Rectal smooth muscle tissue (tissue), 1 donor: Measurements from ENCODE around the gene CACNG5.
"Not testable (repeated sequence)": the region's sequence is repeated elsewhere in the genome, so short reads cannot be mapped to it uniquely, and the experiment has no call there.

Experiments used
- H3K27ac ChIP-seq: one replicate; pipeline ENCODE4 v1.7.0; 2013; ENCODE audit warnings: low read depth, low read length, inconsistent platforms
- H3K27me3 ChIP-seq: one replicate; pipeline ENCODE4 v1.7.0; 2013; ENCODE audit warnings: low read length; ENCODE audit not compliant: control insufficient read depth, insufficient read depth
- H3K36me3 ChIP-seq: one replicate; pipeline ENCODE4 v1.7.0; 2013; ENCODE audit warnings: low read length; ENCODE audit not compliant: control insufficient read depth, insufficient read depth
- H3K4me1 ChIP-seq: one replicate; pipeline ENCODE4 v1.7.0; 2013; ENCODE audit warnings: low read length; ENCODE audit not compliant: control insufficient read depth, insufficient read depth
- H3K4me3 ChIP-seq: one replicate; pipeline ENCODE4 v1.7.0; 2013; ENCODE audit warnings: low read length
- H3K9ac ChIP-seq: one replicate; pipeline ENCODE4 v1.7.0; 2013; ENCODE audit warnings: low read length

The CACNG5 gene

DNA sequence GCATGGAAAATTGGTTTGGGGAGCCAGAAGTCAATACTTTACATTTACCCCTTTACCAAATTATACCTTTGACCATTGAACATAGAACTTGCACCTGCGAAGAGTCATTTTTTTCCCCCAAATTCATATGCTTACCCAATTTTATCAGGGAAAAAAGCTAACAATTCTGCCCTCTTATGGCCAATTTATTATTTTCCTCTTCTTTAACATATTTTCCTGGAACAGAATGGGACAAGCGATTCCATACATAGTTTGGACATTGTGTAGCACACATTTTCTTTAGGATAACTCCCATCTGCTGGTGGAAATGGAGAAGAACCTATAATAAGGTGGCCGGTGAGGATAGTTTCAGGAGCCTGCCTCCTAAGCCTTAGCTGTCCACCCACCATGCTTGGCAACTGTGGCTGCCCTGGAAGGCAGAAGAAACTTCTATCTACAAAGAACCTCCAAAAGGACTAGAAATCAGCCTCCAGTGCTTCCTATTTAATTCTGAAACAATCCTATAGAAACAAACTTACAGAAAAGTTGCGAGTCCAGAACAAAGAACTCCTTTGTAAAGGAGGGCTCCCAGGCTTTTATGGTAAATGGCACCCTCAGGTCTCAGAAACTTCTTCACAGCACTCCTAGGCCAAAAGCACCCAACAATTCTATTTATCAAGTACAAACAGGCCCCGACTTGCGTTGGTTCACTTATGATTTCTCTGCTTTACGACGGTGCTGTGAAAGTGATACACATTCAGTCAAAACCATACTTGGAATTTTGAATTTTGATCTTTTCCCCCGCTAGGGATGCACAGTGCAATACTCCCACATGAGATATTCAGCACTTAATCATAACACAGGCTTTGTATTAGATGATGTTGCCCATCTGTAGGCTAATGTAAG is 65.5 kb downstream of the CACNG5 start:
- H3K27ac ChIP-seq = no peak overlapping the region
- no peaks in the 10 kb centered on the region for H3K36me3 ChIP-seq
- H3K4me1 ChIP-seq = no peaks in the 10 kb centered on the region
- H3K27me3 ChIP-seq = no peaks in the 10 kb centered on the region
- H3K9ac ChIP-seq = no peak overlapping the region
- no peak overlapping the region for H3K4me3 ChIP-seq

DNA sequence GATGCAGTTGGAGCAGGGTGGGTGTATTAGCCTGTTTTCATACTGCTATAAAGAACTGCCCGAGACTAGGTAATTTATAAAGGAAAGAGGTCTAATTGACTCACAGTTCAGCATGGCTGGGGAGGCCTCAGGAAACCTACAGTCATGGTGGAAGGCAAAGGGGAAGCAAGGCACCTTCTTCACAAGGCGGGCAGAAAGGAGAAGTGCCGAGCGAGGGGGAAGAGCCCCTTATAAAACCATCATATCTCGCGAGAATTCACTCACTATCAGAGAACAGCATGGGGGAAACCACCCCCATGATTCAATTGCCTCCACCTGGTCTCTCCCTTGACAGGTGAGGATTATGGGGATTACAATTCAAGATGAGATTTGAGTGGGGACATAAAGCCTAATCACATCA is 68.4 kb downstream of the CACNG5 start:
- H3K27ac ChIP-seq, H3K4me1 ChIP-seq, H3K4me3 ChIP-seq, H3K36me3 ChIP-seq, H3K9ac ChIP-seq, H3K27me3 ChIP-seq: not testable (repeated sequence)

DNA sequence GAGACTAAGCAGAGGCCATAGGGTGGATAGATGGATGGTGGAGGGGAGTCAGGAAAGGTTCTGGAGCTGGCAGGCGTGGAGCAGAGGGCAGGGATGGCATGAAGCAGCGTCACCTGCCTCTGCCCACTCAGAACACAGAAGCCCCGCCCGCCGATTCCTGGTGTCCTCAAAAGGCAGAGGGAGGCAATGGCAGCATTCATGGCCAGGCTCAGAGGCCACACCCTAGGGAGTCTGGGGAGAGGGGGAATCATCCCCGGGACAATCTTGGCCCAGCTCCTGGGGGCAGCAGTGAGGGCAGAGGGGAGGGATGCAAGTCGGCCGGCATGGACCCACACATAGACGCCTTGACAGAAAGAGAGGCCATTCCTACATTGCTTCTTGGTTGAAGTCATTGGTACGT is 68.9 kb downstream of the CACNG5 start:
- no peaks in the 10 kb centered on the region for H3K27me3 ChIP-seq
- no peak overlapping the region for H3K4me3 ChIP-seq
- no peaks in the 10 kb centered on the region for H3K4me1 ChIP-seq
- no peak overlapping the region for H3K9ac ChIP-seq
- no peaks in the 10 kb centered on the region for H3K36me3 ChIP-seq
- H3K27ac ChIP-seq = no peak overlapping the region

DNA sequence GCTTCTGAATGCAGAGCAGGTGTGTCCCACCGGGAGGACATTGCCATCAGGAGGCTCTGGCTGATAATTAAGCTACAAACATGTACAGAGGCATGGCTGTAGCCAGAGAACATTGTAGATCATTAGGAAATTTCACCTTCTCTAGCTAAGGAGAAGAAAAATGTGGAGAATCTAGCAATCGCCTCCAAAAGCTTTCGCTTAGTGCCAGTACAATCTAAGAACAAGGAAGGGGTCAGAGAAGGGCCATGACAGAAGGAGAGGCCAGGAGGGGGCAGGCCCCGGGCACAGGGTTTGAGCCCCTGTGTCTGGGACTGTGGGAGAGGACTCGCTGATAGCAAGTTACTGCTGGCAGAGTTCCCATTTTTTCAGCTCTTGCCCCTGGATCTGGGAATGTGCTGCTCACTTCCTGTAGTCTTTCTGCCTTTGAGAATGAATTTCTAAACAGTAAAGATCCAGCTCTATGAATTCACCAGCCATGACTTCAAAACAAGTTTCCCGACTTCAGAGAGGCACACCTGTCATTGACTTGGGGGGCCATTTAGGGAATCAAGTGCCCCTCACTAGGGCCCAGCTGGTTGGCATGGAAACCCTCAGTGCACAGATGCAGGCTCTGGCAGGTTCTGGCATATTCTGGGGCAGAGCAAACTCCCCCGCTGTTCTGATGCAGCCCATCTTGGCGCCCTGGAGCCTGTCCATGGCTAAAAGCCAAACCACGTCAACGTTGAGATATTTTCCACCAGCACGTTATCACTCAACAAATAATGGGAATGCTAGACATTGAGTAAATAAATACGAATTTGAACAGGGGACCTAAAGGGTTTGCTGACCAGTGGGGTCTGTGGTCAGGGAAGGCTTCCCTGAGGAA is 70.1 kb downstream of the CACNG5 start:
- no peaks in the 10 kb centered on the region for H3K4me1 ChIP-seq
- H3K27ac ChIP-seq = no peak overlapping the region
- H3K9ac ChIP-seq = no peak overlapping the region
- H3K27me3 ChIP-seq = no peaks in the 10 kb centered on the region
- H3K4me3 ChIP-seq = no peak overlapping the region
- H3K36me3 ChIP-seq = no peaks in the 10 kb centered on the region

DNA sequence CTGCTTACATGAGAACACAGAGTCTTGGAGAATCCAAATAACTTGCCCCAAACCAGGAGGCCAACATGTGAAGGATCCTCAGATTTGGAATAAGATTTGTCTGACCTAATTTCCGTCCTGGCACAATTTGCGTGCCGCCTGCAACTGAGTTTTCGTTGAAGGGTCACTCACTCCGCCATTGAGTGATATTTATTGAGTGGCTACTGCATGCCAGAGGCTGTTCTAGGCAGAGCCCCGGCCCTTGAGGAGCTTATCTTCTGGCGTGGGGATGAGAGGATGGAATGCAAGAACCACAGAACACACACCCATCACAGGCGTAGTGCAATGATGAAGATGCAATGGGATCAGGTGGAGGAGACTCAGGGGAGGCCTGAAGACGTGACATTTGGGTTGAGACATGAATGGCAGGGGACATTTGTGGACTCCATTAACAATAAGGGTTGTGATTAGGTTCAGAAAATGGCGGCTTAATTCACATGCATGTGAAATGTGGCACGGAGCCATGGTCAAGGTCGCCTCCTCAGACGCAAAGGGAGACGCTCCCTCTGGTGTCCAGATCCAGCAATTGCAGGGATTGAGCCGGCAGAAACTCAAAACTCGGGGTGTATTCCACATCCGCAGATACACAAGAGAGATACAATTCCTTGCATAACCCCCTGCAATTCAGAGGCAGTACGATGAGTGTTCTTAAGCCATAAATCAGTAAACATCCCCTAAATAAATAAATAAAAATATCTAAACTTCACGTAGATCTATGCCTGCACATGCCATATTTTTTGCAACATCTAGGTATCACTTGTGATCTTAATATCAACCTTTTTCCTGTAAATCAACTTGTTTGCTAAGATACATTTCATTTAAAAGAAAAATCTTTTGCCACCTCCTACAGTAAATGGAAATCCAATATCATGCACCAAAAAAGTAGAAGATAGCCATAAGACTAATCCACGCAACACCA is 71.7 kb downstream of the CACNG5 start:
- H3K4me1 ChIP-seq = no peaks in the 10 kb centered on the region
- no peaks in the 10 kb centered on the region for H3K36me3 ChIP-seq
- no peak overlapping the region for H3K4me3 ChIP-seq
- no peaks in the 10 kb centered on the region for H3K27me3 ChIP-seq
- H3K9ac ChIP-seq = no peak overlapping the region
- H3K27ac ChIP-seq = no peak overlapping the region

DNA sequence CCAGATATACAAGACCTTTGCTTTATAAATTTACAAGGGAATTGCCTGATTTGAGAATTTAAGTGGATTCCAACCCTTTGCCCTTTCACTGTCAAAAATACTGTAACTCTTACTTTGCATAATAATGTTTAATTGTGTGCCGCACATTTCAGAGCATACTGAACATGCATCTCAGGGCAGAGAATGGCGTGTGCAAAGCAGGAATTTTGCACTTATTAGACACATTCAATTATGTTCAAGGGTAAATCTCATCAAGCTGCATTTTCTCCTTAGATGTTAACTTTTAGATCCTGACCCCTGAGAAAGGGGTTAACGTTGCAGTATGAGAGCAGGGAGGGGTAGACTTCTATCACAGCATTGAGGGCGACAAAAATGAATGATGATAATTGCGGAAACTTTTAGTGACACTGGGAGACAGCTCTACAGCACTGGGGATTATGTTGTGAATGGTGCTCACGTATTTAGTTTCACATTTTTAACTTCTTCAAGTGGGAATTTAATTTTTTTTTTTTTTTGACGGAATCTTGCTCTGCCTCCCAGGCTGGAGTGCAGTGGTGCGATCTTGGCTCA is 75.0 kb downstream of the CACNG5 start:
- Histone ChIP-seq H3K27me3 (no peaks in the 10 kb centered on the region), H3K4me1 (no peaks in the 10 kb centered on the region), H3K9ac (no peak overlapping the region), H3K27ac (no peak overlapping the region), H3K4me3 (no peak overlapping the region), H3K36me3 (no peaks in the 10 kb centered on the region)

DNA sequence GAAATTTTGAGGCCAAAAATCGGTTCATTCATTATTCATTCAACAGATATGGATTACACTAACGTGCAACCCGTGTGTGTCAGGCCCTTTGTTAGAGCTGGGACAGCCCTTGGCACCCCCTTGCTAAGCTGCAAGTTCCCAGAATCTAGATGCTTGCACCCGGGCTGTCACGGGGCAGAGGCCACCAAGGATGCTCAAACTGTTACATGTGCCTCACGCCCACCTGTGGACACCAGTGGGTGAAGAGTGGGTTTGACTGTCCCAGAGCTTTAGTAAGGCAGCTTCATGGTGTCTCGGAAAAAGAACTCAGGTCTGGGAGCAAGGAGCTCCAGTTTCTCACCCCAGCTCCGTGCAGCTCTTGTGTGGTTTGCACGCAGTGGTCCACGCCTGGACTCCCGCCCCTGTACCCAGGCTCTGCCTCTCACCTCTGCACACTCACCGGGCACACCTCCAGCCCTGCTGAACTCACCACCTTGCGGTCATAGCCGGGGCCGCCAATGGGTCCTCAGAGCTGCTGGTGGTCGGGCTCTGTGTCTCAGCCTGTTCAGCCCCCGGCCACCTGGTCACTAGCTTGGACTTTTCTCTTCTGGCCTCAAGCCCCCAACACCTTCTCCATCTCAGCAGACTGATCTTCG is 75.9 kb downstream of the CACNG5 start:
- Histone ChIP-seq H3K4me3 (no peak overlapping the region), H3K27me3 (no peaks in the 10 kb centered on the region), H3K27ac (no peak overlapping the region), H3K4me1 (no peaks in the 10 kb centered on the region), H3K36me3 (no peaks in the 10 kb centered on the region), H3K9ac (no peak overlapping the region)

DNA sequence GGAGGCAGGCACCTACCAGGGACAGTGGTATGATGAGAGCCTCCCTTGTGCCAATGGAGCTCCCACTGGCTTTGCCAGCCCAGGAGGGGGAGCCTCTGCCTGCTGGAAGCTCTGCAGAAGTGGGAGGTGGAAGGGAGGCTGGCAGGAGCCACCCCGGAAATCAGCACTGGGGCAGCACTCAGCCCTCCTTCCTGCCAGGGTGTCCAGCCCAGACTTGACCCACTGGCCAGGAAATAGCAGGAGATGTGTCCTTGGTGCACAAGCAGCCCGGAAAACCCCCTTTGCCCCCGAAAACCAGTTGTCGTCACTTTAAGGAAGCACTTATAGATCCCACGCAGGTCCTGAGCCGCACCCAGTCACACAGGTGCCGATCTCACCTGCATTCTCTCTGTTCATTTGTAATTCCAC is 80.3 kb downstream of the CACNG5 start:
- Histone ChIP-seq H3K9ac (no peak overlapping the region), H3K27me3 (no peaks in the 10 kb centered on the region), H3K36me3 (no peaks in the 10 kb centered on the region), H3K4me3 (no peak overlapping the region), H3K27ac (no peak overlapping the region), H3K4me1 (no peaks in the 10 kb centered on the region)

DNA sequence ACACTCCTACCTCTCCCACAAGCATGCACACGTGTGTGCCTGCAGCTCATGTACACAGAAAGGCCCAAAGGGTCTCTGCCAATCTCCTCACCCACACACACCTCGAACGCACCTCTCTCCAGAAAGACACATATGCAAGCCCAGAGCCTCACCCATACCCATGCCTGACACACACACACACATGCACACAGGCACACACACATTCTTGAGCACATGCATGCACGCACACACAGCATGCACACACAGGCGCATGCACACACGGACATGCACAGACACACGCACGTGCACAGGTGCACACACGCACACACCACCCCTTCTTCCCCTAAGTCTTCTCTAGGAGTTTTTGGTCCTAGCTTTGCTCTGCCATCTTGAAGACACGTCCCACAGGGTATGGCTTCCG is 80.9 kb downstream of the CACNG5 start:
- Histone ChIP-seq H3K27ac (no peak overlapping the region), H3K36me3 (no peaks in the 10 kb centered on the region), H3K4me3 (no peak overlapping the region), H3K9ac (no peak overlapping the region), H3K4me1 (no peaks in the 10 kb centered on the region), H3K27me3 (no peaks in the 10 kb centered on the region)

DNA sequence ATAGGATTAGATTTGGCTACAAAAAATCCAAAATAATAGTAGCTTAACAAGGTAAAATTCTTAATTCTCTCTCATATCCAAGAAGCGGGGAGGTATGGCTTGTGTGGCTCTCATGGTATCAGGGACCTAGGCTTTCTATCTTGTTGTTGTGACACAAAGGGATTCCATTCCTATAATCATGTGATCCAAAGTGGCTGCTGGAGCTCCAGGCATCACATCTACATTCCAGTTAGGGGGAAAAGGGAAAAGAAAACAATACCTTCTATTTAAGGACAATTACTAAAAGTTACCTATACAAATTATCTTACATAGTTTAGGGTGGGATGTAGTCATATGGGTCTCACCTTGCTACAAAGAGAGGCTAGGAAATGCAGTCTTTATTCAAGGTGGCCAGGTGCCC is 82.0 kb downstream of the CACNG5 start:
- no peaks in the 10 kb centered on the region for H3K4me1 ChIP-seq
- H3K27me3 ChIP-seq = no peaks in the 10 kb centered on the region
- H3K9ac ChIP-seq = no peak overlapping the region
- H3K36me3 ChIP-seq = no peaks in the 10 kb centered on the region
- H3K27ac ChIP-seq = no peak overlapping the region
- H3K4me3 ChIP-seq = no peak overlapping the region

DNA sequence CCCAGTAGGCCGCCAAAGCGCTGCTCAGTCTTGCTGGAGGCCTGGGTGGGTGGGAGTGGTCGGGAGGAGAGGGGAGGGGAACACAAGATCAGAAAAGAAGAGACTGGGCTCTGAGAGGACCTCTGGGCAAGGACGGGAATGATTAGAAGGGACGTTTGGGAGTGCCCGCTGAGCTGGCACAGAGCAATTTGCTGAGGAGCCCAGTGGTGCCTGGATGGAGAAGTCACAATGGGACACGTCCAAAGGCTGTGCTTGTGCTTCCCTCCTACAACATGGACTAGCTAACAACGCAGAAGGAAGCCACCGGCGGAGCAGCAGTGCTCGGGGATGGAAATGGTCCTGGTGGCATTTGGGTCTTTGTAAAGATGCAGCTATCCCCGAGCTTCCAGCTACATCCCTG is 84.0 kb downstream of the CACNG5 start:
- Histone ChIP-seq H3K4me3 (no peak overlapping the region), H3K4me1 (no peaks in the 10 kb centered on the region), H3K36me3 (no peaks in the 10 kb centered on the region), H3K9ac (no peak overlapping the region), H3K27me3 (no peaks in the 10 kb centered on the region), H3K27ac (no peak overlapping the region)
